Midbrain (tissue), 1 donor: ENCODE data around the gene MPV17L2.

Experiments
- DNase-seq: peaks from one replicate; lab custom pipeline; 2025; lab: John Stamatoyannopoulos, UW

The MPV17L2 gene

DNA sequence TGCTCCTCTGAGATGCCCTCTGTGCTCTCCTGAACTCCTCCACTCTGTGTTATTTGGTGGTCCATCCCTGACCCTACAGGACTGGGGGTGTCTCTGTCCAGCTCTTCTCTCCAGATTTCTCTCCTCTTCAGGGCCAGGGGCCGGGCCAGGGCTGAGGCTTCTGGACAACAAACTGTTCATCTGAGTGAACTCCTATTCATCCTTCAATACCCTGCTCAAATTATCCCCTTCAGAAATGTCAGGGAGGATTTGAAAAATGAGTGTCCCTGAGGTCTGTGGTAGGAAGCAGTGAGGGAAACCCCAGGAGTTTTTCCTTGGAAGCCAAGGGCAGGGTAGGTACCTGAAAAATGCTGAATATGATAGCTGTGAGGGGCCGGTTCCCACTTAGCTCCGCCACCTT, 25.6 kb downstream of the MPV17L2 start:
- DNase-seq: no peak

DNA sequence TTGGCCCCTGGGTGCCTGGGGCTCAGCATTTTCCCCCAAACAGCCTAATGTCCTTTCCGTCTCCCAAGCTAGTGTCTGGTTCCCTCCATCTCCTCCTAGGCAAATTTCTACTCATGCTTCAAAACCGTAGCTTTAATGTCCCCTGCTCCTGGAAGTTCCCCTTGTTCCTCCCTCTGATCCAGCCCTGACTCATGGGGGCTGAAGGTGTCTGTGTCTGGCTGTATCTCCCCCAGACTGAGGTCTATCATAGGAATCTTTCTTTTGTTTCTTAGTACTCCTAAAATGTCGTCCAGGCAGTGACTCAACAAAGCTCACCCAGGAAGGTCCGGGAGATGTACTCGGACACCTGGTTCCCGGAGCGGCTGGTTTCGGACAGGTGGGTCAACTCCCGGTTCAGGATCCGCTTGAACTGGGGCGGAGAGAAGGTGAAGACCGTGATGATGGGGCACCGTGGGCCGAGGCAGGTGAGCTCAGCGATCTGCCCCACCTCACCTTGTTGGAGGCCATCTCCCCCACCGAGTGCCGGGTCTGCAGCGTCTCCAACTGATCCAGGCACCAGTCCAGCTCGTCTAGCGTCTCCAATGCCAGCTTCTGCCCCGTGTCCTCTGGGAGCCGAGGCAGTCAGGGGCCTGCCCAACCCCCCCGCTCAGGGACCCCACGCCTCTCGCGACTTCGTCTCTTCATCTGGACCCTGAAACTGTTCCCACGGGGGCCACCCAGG, 27.1 kb downstream of the MPV17L2 start:
- DNase-seq: no peak

DNA sequence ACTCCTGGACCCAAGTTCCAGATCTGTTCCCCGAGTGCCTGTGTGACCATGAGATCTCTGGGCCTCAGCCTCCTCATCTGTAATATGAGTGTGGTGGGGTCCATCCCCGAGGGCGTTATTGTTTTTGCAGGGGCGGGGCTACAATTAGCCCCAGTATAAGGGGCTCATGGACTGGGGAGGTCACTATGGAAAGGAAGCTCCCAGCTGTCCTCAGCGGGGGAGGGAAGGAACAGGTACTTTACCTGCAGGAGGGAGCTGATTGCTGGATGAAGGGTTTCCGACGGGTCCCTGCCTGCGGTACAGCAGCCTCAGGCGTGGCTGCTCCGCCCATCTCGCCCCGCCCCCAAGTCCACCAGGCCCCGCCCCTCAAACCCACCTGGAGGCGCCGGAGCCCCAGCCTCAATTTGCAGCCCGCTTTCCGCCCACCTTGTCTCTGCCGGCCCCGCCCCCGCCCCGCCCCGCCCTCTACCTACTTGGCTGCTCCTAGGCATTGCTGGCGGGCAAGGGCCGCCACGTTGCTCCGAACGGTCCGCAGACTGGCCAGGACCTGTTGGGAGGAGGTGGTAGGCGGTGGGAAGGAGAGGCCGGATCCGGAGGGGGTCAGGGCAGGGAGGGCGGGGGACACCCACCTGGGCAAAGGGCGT, 27.7 kb downstream of the MPV17L2 start:
- no peak for DNase-seq

DNA sequence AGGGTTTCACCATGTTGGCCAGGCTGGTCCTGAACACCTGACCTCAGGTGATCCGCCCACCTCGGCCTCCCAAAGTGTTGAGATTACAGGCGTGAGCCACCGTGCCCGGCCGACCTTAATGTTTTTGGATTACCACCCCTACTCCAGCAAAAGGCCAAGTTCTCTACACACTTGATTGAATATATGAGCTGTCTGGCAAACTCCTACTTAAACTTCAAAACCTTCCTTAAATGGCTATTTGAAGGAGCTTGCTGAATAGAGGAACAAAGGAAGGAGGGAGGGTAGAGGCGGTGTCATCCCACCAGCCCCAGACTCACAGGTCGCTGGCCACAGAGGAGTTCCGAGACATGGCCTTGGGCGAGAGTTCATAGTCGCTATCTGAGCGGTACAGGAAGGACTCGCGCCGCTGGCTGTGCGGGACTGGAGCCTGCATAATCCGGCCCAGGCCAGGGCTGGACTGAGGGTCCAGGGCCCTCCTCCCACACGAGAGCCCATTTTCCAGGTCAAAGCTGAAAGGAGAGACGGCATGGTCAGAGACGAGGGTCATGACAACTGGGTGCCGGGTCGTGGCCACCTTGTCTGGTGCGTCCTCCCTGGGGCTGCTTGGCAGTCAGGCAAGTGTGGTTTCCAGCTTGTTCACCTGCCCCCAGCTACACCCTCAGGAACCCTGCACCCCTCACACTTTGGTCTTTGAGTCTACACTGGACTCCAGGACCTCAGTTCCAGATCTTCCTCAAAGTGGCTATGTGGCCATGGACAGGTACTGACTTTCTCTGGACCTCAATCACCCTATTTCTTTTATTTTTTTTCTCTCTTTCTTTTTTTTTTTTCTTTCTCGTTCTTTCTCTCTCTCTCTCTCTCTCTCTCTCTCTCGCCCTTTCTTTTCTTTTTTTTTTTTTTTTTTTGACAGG, 29.1 kb downstream of the MPV17L2 start:
- DNase-seq: no peak

DNA sequence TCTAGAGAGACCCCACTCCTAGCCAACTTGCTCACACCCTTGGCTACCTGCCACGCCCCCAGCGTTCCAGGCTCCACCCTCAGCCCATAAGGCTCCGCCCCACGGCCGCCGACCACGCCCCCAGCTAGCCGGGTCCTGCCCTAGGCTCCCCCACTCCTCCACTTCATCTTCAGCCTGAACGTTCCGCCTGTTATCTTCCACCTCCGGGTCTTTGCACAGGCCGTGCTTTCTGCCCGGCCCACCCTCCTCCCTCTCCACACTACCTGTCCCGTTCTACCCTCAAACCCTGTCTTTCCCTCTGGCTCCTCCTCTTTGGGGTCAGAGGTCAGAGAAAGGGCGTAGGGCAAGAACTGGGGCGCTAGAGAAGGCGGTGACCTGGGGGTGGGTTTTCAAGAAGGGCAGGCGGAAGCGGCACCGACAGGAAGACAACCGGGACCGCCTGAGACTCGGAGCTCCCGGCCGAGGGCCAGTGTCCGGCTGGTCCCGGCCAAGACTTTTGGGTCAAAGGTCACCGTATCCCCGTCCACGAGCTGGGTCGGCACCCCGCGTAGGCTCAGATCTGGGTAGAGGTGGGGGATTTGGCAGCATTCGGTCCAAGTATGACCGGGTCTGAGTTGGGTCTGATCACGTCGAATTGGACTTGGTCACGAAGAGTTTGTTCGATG, 31.0 kb downstream of the MPV17L2 start:
- DNase-seq: no peak

DNA sequence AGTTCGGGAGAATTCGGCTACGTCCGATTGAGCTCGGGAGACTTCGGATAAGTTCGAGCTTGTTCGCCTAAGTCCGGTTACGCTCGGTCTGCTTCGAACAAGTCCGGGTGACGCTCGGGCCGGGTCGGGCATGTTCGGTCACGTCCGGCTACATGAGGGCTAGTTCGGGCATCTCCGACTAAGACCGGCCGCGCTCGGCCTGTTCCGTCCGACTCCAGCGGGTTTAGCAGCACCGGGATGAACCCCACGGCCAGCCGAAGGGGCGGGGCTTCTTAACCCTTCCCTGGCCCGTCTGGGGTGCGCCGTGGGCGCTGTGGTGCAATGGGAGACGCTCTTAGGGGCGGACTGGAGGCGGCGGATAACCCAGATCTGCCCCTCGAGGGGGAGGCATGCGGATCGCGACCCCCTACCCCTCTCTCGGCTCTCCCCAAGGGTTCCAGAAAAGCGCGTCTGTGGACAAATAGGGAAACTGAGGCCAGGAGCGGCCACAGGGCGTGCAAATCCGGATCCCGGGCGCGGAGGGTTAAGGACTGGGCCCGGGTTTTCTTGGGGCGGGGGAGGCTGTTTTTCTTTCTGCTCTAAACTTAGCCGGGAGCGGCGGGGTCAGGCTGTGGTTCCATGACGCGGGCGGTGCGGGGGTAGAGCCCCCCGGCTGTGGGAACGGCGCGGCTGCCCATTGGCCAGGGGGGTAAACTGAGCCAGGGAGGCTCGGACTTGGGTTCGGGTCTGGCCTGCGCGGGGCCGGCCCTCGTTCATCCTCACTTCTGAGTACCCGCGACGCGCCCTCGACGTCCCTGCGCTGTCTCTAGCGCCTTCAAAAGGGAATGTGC, 31.7 kb downstream of the MPV17L2 start:
- DNase-seq: peak; percentile 89

DNA sequence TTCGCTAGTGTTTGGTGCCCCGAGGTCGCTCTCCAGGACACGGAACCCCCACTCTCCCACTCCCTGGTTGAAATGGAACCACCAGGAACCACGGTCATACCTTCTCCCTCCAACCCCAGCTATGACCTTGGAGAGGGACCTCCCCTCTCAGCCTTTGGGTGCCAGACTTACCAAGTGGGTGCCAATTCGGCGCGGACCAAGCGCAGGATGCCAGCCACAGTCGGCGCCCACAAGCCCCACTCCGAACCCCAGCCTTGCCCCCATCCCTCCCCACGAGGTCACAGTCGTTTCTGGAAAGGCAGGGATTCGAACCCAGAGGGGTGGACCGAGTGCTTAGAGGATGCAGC, 32.3 kb downstream of the MPV17L2 start:
- DNase-seq: no peak

DNA sequence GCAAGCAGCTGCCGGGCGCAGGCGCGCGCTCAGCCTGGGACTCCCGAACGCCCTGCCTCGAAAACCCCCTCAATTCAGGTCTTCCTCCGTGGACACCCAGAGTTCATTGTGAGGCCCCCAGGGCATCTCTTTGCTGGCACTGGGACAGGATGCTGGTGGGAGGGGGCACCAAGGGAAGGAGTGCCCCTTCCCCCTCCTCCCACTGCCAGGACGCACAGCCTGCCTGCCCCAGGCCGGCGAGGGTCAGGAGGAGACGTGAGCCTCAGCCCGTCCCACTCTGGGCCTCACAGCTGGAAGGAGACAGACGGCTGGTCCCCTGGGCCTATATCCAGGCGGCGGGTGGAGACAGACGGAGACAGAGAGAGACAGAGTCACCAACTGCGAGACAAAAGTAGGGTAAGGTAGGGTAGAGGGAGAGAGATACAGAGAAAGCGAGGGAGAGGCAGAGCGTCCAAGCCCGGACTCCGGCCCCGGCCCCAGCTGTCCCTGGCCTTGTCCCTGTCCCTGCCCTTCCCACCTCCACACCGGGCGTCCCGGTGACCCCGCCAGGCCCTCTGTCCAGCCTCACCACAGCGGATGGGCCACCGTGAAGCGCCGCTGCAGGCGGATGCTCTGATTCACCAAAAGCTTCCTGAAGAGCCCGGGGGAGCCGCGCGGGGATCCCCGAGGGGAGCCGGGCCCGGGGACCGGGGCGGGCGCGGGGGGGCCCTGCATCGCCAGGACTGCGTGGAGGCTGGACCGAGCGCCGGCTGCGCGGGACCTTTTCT, 32.9 kb downstream of the MPV17L2 start, which contains the start of gene PDE4C:
TSS of gene PDE4C (minus strand) at position 737 of the 767 bp plus-strand sequence. CDS start at position 714, 23 bp downstream.
- no peak for DNase-seq

DNA sequence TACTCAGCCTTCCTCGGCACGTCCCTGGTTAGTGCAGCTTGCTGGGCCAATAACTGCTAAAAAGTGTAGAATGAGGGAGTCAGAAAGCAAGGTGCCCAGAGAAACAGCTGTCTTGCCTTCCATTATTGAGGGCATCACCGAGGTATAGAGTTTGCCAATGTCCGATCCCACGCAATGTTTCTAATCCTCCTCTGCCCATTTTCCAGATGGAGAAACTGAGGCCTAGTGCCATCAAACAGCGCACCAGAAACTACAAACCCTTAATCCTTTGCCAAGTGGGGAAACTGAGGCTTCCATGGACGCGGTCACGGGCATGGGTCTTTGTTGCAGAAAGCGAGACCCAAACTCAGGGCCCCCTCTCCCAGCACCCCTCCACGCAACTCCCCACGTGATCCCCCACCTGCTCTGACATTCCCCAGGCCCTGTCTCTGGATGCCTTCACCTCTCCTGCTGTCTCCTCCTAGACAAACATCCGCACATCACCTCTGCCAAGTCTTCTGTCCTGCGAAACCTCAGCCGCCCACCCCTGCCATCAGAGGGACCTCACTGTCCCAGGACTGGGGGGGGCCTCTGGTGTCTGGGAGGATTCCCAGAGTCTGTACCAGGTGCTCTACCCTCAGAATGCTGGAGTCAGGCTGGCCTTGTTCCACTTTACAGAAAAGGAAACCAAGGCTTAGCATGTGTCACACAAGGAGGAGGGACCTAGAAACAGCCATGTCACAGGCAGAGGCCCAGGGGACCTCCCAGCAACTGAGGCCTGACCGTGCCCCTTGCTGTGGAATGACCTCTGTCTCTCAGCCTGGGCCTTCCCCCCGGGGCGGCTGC, 34.1 kb downstream of the MPV17L2 start:
- DNase-seq: no peak

DNA sequence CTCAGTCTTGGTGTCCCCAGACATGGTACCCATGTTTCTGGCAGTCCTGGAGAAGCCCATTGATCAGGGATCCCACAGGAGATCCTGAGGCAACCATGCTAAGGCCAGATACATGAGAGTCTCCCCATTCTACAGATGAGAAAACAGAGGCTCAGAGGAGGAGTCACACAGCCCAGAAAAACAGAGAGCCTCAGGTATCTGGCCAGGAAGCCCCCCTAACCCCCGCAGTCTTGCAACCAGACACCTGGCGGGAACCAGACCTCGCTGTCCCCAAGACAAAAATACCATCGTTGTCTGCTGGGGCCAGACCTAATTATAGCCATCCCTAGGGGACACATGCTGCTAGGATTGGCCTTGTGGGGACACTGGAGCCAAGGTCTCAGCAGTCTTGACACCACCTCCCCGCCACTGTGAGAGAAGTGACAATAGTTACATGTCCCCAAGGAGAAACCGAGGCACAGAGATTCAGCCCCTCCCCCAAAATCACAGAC, 34.8 kb downstream of the MPV17L2 start:
- no peak for DNase-seq

DNA sequence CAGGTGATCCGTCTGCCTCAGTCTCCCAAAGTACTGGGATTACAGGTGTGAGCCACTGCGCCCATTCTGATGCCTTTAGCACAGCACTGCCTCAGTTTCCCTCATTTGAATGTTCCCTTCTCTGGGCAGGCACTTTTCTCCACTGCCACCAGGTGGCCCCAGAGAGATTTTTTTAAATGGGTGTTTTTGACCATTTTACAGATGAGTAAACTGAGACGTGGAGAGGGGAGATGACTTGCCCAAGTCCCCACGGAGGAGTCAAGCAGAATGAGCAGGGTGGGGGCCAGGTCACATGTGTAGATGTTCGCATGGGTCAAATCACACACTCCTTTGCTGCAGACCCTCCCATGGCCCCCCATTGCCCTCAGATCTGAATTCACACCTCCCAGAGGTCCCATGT, 36.5 kb downstream of the MPV17L2 start:
- DNase-seq: no peak

DNA sequence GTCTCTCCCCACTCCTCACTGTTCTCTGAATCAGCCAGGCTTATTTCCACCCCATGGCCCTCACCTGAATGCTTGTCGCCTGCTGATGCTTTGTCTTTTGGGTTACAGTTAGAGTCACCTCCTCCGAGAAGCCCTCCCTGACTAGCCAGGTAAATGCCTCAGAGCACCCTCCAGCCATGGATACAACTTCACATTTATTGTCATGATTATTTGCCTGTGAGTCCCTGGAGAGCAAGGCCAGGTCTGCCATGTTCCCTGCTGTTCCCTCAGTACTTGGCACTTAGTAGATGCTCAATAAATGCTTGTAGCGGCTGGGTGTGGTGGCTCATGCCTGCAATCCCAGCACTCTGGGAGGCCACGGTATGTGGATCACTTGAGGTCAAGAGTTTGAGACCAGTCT, 36.9 kb downstream of the MPV17L2 start:
- DNase-seq: no peak

DNA sequence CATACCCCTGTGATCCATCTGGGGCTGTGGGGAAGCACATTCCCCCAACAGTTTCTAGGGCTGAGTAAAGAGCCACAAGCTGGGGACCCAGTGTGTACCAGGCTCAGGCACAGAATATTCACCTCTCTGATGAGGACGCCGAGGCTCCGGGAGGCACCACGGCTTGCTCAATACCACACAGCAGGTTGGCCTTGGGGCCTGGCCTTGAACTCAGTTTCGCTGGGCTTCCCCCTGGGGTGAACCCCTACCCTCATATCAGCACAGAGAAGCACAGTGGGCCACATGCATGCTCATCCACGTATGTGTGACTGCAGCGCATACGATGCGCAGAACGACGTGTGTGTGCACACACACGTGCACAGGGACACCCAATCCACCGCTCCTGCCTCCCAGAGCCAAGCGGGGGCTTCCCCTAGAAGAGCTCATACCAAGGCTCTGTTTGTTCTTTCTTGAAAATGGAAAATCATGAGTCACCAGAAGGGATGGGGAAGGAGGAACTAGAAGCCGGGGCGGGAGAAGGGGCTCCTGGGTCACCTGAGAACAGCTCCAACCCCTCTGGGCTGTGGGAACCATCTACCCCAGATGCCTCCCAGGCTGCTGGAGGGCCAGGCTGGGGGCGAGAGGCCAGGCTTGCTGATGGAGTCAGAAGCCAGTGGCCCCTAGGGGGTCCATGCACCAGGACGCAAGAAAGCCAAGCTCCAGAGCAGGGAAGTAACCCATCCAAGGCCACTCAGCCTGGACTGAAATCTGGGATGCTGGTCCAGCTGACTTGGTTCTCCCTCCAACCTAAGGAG, 38.1 kb downstream of the MPV17L2 start:
- no peak for DNase-seq

DNA sequence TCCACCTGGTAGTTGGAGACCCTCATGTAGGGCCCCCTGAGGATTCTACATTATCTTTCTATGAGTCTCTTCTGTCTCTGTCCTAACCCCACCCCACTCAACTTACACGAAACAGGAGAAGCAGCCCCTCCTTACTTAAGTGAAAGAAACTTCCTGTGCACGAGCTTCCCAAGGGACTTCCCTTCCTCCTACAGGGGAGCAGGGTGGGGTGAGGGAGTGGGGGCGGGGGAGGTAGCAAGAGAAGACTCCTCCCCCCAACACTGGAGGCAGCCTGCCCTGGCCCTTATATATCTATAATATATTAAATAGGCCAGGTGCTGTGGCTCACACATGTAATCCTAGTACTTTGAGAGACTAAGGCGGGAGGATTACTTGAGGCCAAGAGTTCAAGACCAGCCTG, 38.8 kb downstream of the MPV17L2 start:
- no peak for DNase-seq

DNA sequence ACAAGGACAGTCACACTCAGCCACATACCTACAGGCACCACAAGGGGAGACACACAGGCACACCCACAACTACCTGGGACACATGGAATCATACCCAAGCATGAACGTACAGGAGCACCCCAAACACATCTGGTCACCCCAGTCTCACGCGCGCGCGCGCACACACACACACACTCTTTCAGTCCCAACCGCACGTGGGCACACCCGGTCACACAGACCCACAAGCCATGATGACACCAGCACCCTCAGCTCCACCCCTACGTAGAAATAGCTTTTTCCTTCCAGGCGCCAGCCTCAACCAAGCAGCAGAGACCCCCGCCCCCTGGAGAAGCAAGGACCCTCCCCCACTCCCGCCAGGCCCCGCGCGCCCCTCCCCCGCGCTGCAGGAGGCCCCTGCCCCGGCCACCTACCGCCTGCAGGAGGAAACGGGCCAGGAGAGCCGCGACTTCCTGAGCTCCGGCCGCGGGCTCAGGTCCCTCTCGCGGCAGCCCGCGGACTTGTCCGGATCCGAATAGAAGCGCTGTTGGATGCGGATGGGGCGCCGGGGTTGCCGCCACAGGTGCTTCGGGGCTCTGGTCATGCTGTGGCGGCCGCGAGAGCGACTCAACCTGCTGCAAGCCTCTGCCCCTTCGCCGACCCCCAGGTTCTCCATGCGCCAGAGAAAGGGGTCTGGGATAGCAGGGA, 39.7 kb downstream of the MPV17L2 start:
- DNase-seq: no peak

DNA sequence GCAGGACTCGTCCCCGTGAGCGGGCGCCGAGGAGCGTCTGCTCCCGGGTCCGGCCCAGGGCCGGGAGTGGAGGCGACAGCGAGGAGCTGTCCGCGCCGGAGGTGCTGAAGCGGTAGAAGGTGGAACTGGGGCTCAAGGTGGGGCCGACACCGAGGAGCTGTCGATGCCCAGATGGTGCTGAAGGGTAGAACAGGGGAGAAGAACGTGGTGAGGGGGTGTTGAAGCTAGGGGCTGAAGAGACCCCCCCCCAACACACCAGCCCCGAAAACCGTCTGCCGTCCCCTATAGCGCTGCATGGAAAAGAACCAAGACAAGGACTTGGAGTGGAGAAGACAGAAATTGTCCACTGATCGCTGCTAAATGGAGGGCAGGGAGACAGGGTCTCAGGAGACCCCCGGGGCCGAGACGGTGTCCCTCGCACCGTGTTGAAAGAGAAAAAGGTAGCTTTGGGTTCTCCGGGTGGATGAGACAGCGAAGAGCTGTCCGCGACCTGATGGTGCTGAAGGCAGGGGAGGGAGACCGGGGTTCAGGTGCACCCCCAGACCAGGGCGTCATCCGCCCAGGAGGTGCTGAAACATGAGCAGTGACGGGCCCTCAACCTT, 40.3 kb downstream of the MPV17L2 start:
- no peak for DNase-seq

DNA sequence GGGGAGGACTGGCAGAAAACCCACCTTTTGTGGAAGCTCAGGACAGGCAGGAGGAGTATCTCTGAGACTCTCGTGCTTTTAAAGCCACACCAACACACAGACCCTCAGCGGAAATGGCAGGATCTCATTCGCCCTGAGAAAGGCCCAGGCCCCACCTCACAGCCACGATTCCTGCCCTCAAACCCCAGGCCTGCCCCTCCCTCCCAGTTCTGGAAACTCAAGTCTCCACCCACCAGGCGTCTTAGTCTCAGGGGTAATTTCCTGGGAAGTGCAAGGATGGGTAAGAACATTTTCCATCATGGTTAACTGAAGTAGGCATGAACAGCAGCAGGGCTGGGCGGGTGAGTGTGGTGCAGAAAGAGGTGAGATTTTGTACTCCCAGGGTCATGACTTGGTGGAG, 41.2 kb downstream of the MPV17L2 start:
- no peak for DNase-seq

DNA sequence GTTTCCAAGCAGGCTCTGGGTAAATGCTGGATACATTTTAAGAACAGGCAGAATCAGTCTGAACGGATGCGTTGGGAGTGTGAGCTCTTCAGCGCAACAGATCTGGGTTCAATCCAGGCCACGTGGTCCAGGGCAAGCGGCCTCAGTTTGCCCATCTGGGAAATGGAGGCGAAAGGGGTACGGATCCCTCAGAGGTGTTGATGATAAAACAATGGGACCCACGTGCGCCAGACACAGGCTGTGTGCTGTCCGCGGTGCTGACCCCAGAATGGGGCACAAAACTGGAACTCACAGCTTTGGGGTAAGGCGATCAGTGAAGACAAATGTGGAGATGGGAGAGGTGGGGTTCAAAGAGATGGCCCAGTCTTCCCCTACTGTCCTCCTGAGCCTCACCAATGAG, 46.3 kb downstream of the MPV17L2 start:
- no peak for DNase-seq
